GM23248 (cell line): ENCODE results near the gene TTC8.

Source experiments
- EZH2 ChIP-seq: fragments of 200-600 bp; sonication (generic); IDR thresholded peaks from 2 replicates; pipeline ENCODE4 v1.6.1; 2018; ENCODE audit warnings: antibody characterized with exemption, mild to moderate bottlenecking; ENCODE audit not compliant: insufficient read depth, poor library complexity, severe bottlenecking
- EZH2phosphoT487 ChIP-seq: fragments of 200-600 bp; sonication (generic); IDR thresholded peaks from 2 replicates; pipeline ENCODE4 v1.6.1; 2018; ENCODE audit warnings: antibody characterized with exemption, moderate library complexity, mild to moderate bottlenecking, low read depth; ENCODE audit not compliant: insufficient read depth

DNA sequence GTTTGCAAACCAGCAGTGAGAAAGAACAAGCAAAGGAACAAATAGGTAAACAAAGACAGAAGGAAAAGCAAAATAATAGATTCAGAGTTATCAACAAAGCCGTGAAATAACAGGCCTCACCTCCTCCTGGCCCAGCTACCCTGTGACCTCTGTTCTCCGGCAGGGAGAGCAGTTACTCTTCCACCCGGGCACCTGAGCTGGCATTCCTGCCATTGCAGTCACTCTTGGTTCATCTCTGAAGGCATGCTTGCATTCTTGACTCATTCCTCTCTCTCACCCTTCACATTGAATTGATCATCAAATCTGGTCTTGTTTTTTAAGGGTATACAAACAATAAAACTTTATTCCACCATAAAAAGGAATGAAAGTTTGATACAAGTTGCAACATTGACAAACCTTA, 95.1 kb downstream of the TTC8 start:
- no peak for TF ChIP-seq EZH2
- TF ChIP-seq EZH2phosphoT487: no peak
